Keratinocyte (primary cell): Measurements from ENCODE around the gene TTC28. TPM values are rescaled to one million over a fixed set of nuclear protein-coding genes. Genes with fewer than 3 reads are reported as not detected.

ENCODE experiments used
- DNase-seq: peaks from one replicate; pipeline ENCODE4 v3.0.0-alpha.2; 2011; ENCODE audit warnings: low read depth, missing footprints, low spot score
- FAIRE-seq: peaks from 2 replicates; lab custom pipeline; 2011; peaks lifted over from hg19 to GRCh38; lab: Jason Lieb, UNC
- H2AFZ ChIP-seq: 2 replicates; pipeline ENCODE4 v1.6.0; 2012; ENCODE audit warnings: low read length, control low read depth, inconsistent platforms; ENCODE audit not compliant: control insufficient read depth
- H3K27ac ChIP-seq: 2 replicates; pipeline ENCODE4 v1.5.1; 2011; ENCODE audit warnings: low read length; ENCODE audit not compliant: control insufficient read depth, insufficient read depth
- H3K27me3 ChIP-seq: 3 replicates; pipeline ENCODE4 v1.6.0; 2011; ENCODE audit warnings: low read length; ENCODE audit not compliant: control insufficient read depth, insufficient read depth; ENCODE audit errors: extremely low read depth
- H3K36me3 ChIP-seq, 2 experiments: 2 replicates in 1 of 2; 3 replicates in 1 of 2; pipeline ENCODE4 v1.5.1; 2011; ENCODE audit warnings: low read length in 2 of 2, mild to moderate bottlenecking in 1 of 2; ENCODE audit not compliant: control insufficient read depth in 2 of 2, insufficient read depth in 2 of 2; ENCODE audit errors: extremely low read depth in 1 of 2
- H3K4me1 ChIP-seq: 3 replicates; pipeline ENCODE4 v1.5.1; 2011; ENCODE audit warnings: low read length; ENCODE audit not compliant: control insufficient read depth, insufficient read depth; ENCODE audit errors: extremely low read depth
- H3K4me2 ChIP-seq: 3 replicates; pipeline ENCODE4 v1.6.0; 2011; ENCODE audit warnings: low read depth, low read length; ENCODE audit not compliant: control insufficient read depth, insufficient read depth; ENCODE audit errors: extremely low read depth
- H3K4me3 ChIP-seq, 3 experiments: fragments of 200-600 bp in 1 of 3; sonication (generic) in 1 of 3; 2 replicates in 2 of 3; 3 replicates in 1 of 3; pipeline ENCODE4 v1.5.1; 2011 to 2016; ENCODE audit warnings: low read length in 3 of 3, mild to moderate bottlenecking in 3 of 3, control low read depth in 2 of 3, inconsistent platforms in 1 of 3, low read depth in 1 of 3, mixed read lengths in 1 of 3, mixed run types in 1 of 3, moderate library complexity in 1 of 3; ENCODE audit not compliant: control insufficient read depth in 2 of 3, insufficient read depth in 2 of 3; ENCODE audit errors: extremely low read depth in 1 of 3
- H3K79me2 ChIP-seq: 2 replicates; pipeline ENCODE4 v1.6.0; 2012; ENCODE audit warnings: low read length; ENCODE audit not compliant: control insufficient read depth, insufficient read depth
- H3K9ac ChIP-seq: 3 replicates; pipeline ENCODE4 v1.6.0; 2011; ENCODE audit warnings: low read length; ENCODE audit not compliant: control insufficient read depth, insufficient read depth; ENCODE audit errors: extremely low read depth
- H3K9me1 ChIP-seq: 3 replicates; pipeline ENCODE4 v1.6.0; 2011; ENCODE audit warnings: low read length; ENCODE audit not compliant: control insufficient read depth, insufficient read depth; ENCODE audit errors: extremely low read depth
- H3K9me3 ChIP-seq: 2 replicates; pipeline ENCODE4 v1.5.1; 2012; ENCODE audit warnings: low read depth, low read length; ENCODE audit not compliant: control insufficient read depth
- H4K20me1 ChIP-seq: 3 replicates; pipeline ENCODE4 v1.6.0; 2011; ENCODE audit warnings: low read length; ENCODE audit not compliant: control insufficient read depth, insufficient read depth; ENCODE audit errors: extremely low read depth
- EZH2 ChIP-seq: IDR thresholded peaks from one replicate; pipeline ENCODE4 v1.6.1; 2012; ENCODE audit warnings: inconsistent platforms, mild to moderate bottlenecking, low read length, moderate library complexity
- dilution Hi-C: fragments of 300-500 bp; cut with MboI; formaldehyde crosslinking; loops from one replicate; pipeline ENCODE4 v1.7.0; 2020; ENCODE audit warnings: low sequenced_read_pairs; ENCODE audit not compliant: extremely low pct_ligation_motif_present
- polyA plus RNA-seq, 5 experiments: library from polyadenylated mRNA; depleted of rRNA in 3 of 5; stranded (reverse) in 3 of 5; stranded (forward) in 1 of 5; unstranded in 1 of 5; fragments of >200 nt; gene quantifications; 1 replicate in 1 of 5; 2 replicates in 3 of 5; 3 replicates in 1 of 5; pipeline versions ENCODE4 v1.2.1 to v1.2.3, GENCODE V29; 2011 to 2012; ENCODE audit warnings: missing spikeins in 2 of 5, low read depth in 1 of 5, low replicate concordance in 1 of 5
- TF ChIP-seq, protein P1 (sequence below), 3 experiments: IDR thresholded peaks in 1 of 3; conservative IDR thresholded peaks in 1 of 3; optimal IDR thresholded peaks in 1 of 3; 2 replicates in 2 of 3; 3 replicates in 1 of 3; pipeline versions ENCODE3 to v1.5.1; 2011; ENCODE audit warnings: low read length in 3 of 3, mild to moderate bottlenecking in 3 of 3, moderate library complexity in 2 of 3, control low read depth in 1 of 3, inconsistent platforms in 1 of 3; ENCODE audit not compliant: insufficient read depth in 2 of 3; ENCODE audit errors: extremely low read depth in 1 of 3

TTC28 gene
- polyA plus RNA-seq, 1 donor (not counting 4 experiments of a cell fraction or from before 2014, with no cell fraction given): 0.66 TPM

DNA sequence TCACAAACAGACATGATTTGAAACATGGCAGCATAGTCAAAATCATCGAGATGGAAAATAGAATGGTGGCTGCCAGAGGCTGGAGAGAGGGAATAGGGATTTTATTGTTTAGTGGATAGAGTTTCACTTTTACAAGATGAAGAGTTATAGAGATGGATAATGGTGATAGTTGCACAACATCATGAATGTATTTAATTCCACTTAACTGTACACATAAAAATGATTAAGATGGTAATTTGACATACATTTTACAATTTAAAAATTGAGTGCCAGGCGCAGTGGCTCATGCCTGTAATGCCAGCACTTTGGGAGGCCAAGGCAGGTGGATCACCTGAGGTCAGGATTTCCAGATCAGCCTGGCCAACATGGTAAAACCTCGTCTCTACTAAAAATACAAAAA is 21.2 kb downstream of the TTC28 start:
- no peak for DNase-seq
- Histone ChIP-seq H3K79me2 (no peaks in the 10 kb centered on the region), H3K9ac (no peak overlapping the region), H3K4me2 (no peak overlapping the region), H3K4me1 (no peaks in the 10 kb centered on the region), H3K4me3 (no peak overlapping the region), H2AFZ (no peak overlapping the region), H3K9me1 (no peaks in the 10 kb centered on the region), H3K27ac (no peak overlapping the region), H3K27me3 (no peaks in the 10 kb centered on the region), H4K20me1 (no peaks in the 10 kb centered on the region), H3K36me3 (no peaks in the 10 kb centered on the region), H3K9me3 (no peaks in the 10 kb centered on the region)
- no peak for FAIRE-seq
- no peak for TF ChIP-seq EZH2
- dilution Hi-C loops: no loop called here

DNA sequence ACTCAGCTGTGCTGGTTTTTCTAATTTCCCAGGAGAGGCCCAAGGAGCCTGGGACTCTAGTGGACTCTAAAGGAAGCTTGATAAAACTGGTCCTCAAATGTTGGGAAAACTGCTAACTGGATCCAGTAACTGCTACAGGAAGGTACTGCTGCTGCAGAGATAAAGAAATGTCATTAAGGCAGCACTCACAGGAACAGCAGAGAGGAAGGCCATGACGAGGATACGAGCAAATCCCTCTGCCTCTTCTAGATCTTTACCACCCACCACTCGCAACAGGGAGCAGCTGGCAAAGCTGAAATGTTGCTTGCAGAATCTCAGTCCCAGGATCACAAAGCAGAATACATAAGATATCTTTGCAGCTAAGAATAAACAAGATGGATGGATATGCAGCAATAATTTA is 23.5 kb downstream of the TTC28 start:
- Histone ChIP-seq H4K20me1 (no peaks in the 10 kb centered on the region), H2AFZ (no peak overlapping the region), H3K4me2 (no peak overlapping the region), H3K4me3 (no peak overlapping the region), H3K4me1 (no peaks in the 10 kb centered on the region), H3K27me3 (no peaks in the 10 kb centered on the region), H3K9ac (no peak overlapping the region), H3K36me3 (no peaks in the 10 kb centered on the region), H3K27ac (no peak overlapping the region), H3K9me1 (no peaks in the 10 kb centered on the region), H3K9me3 (no peaks in the 10 kb centered on the region), H3K79me2 (no peaks in the 10 kb centered on the region)
- dilution Hi-C loops: no loop called here
- TF ChIP-seq, protein P1, sequence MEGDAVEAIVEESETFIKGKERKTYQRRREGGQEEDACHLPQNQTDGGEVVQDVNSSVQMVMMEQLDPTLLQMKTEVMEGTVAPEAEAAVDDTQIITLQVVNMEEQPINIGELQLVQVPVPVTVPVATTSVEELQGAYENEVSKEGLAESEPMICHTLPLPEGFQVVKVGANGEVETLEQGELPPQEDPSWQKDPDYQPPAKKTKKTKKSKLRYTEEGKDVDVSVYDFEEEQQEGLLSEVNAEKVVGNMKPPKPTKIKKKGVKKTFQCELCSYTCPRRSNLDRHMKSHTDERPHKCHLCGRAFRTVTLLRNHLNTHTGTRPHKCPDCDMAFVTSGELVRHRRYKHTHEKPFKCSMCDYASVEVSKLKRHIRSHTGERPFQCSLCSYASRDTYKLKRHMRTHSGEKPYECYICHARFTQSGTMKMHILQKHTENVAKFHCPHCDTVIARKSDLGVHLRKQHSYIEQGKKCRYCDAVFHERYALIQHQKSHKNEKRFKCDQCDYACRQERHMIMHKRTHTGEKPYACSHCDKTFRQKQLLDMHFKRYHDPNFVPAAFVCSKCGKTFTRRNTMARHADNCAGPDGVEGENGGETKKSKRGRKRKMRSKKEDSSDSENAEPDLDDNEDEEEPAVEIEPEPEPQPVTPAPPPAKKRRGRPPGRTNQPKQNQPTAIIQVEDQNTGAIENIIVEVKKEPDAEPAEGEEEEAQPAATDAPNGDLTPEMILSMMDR (optimal IDR thresholded peaks at IDR 0.05 in 1 of 3, IDR thresholded peaks at IDR 0.05 in 1 of 3, conservative IDR thresholded peaks at IDR 0.05 in 1 of 3; ENCODE audit: extremely low read depth in 1 of 3, insufficient read depth in 2 of 3, low read length in 3 of 3): no peak
- no peak for TF ChIP-seq EZH2
- FAIRE-seq: no peak
- no peak for DNase-seq

DNA sequence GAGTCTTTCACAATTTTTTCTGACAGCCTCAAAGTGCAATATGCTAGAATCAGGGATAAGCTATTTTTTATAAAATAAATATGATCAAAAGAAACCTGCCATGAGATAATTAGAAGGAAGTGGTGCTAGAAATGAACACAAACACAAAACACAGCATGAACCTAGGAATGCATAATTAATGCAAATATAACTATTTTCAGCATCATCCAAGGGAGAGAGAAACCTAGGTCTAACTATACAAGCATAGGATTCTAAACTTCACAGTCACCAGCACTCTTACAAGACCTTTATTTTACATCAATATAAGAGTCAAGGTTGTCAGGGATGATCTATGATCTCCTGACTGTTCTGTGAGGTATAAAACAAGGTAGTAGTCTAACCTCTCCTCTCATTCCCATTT is 29.2 kb downstream of the TTC28 start:
- no peak overlapping the region for H3K4me3 ChIP-seq
- H3K36me3 ChIP-seq: no peaks in the 10 kb centered on the region
- no peaks in the 10 kb centered on the region for H3K9me1 ChIP-seq
- H3K9me3 ChIP-seq: no peaks in the 10 kb centered on the region
- H2AFZ ChIP-seq: no peak overlapping the region
- no peak for FAIRE-seq
- no peak overlapping the region for H3K4me2 ChIP-seq
- no peaks in the 10 kb centered on the region for H3K4me1 ChIP-seq
- TF ChIP-seq, protein P1 (optimal IDR thresholded peaks at IDR 0.05 in 1 of 3, IDR thresholded peaks at IDR 0.05 in 1 of 3, conservative IDR thresholded peaks at IDR 0.05 in 1 of 3; ENCODE audit: extremely low read depth in 1 of 3, insufficient read depth in 2 of 3, low read length in 3 of 3): no peak
- TF ChIP-seq EZH2: no peak
- H3K27ac ChIP-seq: no peak overlapping the region
- H3K27me3 ChIP-seq: no peaks in the 10 kb centered on the region
- dilution Hi-C loops: no loop called here
- no peaks in the 10 kb centered on the region for H4K20me1 ChIP-seq
- DNase-seq: no peak
- no peak overlapping the region for H3K9ac ChIP-seq
- H3K79me2 ChIP-seq: no peaks in the 10 kb centered on the region
